OCI-LY1 (cell line): ENCODE measurements around the gene TNIP1.

Experiments
- CTCF ChIP-seq: fragments of 200-600 bp; sonication (generic), shearing (Covaris generic); IDR thresholded peaks from 2 replicates; pipeline ENCODE4 v1.5.1; 2017; ENCODE audit warnings: mild to moderate bottlenecking, antibody characterized with exemption, low read length, moderate library complexity, mixed read lengths
- EZH2 ChIP-seq: fragments of 200-600 bp; sonication (generic), shearing (Covaris generic); IDR thresholded peaks from 2 replicates; pipeline ENCODE4 v1.8.0; 2017; ENCODE audit warnings: borderline replicate concordance, mixed run types, mild to moderate bottlenecking, antibody characterized with exemption, low read length, moderate library complexity, mixed read lengths

DNA sequence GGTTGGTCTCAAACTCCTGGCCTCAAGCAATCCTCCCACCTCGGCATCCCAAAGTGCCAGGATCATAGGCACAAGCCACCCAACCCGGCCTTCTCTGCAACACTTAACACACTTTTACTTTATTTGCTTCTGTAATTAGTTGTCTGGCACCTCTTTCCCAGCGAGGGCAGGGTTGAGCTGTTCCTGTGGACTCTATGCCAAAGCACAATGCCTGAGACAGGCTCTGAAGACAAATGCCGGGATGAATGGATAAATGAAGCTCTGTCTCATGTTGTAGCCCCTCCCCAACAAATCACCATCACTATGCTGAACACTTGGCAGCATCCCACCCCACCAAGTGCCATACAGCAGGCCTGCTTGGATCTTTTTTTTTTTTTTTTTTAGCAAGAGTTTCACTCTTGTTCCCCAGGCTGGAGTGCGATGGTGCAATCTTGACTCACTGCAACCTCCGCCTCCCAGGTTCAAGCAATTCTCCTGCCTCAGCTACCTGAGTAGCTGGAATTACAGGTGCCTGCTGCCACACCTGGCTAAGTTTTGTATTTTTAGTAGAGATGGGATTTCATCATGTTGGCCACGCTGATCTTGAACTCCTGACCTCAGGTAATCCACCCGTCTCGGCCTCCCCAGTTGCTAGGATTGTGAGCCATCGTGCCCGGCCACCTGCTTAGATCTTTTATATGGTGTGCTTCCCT is 39.1 kb downstream of the TNIP1 start:
- no peak for TF ChIP-seq CTCF
- no peak for TF ChIP-seq EZH2
